ENCODE measurements around the gene CLRN1.
"Not testable (repeated sequence)": the region's sequence is repeated elsewhere in the genome, so short reads cannot be mapped to it uniquely, and the experiment has no call there.

Gene CLRN1

DNA sequence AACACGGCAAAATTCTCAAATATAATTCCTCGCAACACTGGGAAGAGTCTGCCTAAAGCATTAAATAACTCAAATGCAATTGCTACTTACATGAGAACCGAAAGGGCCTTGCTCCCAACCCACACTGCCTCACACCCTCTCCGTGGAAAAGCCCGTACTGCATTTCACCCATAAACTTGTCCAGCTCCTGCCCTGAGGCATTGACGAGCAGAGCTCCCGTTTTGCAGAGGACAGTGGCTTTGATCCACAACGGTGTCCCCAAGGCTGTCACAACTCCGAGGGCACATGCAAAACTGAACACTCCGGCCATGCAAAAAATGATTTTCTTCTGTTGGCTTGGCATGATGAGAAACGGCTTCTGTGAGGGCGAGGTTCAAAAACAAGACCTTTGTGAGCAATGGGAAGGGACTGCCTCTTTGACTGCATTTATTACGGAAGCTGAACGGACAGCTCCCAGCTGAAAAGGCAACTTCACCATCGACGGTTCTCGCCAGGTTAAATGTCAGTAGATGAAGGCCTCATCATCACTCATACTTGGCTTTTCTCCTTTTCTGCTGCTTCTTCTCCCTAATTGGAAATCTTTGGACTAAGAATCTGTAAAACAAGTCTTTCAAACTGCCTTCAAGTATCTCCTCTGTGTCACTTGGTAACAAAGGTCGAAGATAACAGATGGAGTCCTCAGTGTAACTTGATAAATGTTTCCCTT, at the start of gene CLRN1:
Gene CLRN1, minus strand, starts transcription at position 362 of the 706 bp plus-strand sequence. Its CDS starts 19 bp downstream, at position 343.
- DNase-seq (ENCODE audit: low read depth, low spot score) = no peak

DNA sequence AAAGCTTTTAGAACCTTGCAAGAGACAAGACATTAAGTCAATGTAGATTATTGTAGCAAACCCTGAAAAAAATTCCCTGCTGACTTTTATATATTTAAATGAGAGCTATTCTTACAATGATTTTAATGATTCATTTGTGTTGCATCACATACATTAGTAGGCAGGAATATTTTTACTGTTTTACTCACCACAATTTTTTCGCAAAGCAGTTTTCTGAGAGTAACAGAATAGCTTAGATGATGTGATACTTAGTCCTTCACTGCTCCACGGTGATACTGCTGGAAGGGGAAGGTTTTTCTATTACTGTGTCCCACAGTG, 43.9 kb upstream of the CLRN1 start:
- no peak for DNase-seq (ENCODE audit: low read depth, low spot score)

DNA sequence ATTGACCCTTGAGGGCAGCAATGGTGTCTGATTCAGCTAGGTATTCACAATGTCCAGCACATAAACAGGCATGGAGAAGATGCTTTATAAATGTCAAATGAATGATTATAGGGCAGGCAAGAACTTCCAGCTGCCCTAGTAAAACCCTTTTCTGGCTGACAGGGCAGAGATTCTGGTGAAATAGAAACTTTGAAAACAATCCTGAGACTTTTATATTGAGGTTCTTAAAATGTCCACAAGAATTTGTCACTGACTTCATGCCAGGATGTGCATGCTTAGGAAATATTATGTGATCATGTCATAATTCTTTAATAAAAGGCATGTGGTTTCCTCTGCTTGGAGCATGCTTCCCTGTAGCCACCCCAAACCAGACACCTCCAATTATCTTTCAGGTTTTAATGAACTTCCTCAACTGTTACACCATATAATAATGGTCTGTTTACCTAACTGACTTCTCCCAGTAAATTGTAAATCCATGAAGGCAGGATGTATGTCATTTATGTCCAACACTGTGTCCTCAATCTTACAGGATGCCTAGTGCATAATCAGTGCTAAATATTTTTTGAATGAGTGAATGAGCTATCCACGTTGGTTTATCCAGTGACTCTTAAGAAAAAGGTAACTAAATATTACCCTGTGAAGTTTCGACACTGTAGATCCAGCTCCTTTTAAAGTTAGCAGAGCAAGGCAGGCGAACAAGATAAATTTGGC, 43.4 kb upstream of the CLRN1 start:
- no peak for DNase-seq (ENCODE audit: low read depth, low spot score)

DNA sequence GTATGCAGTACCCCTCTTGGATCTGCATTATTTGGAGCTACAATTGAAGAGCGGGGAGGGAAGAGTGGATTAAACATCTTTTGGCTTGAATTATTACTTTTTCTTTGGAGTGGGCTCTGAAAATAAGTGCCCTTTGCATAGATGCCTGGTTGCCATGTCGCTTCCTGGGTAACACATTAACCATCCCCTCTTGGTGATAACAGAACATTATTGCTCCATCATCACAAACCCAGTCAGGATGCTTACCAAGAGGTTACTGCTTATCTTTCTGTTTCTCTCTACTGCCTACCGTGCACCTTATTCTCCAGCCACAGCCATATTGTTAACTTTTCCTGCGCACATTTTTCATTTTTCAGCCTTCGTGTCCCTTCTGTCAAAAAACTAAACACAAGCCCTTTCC, 42.7 kb upstream of the CLRN1 start:
- DNase-seq (ENCODE audit: low read depth, low spot score) = no peak

- DNase-seq (ENCODE audit: low read depth, low spot score) = no peak
Measured at GRCh38 chr3:151014501-151015018, 42.0 kb upstream of the CLRN1 start.

DNA sequence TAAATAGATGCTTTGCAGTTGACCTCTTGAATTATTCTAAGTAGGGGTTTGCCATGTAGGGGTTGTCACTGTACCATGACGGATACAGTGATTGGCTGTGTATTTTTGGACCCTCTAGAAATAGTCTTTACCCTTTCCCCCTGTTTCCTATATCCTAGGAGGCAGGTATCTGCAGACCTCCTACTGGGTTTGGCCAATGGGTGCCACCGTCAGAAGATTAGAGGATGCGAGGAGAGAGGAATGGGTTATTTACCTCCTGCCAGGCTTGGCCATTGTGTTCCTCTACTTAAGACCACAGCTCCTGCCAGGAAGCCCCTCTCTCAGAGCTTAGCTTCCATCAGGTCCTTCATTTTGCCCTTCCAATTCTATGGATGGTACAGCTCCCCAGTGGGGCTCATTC, 40.2 kb upstream of the CLRN1 start:
- DNase-seq (ENCODE audit: low read depth, low spot score) = no peak

DNA sequence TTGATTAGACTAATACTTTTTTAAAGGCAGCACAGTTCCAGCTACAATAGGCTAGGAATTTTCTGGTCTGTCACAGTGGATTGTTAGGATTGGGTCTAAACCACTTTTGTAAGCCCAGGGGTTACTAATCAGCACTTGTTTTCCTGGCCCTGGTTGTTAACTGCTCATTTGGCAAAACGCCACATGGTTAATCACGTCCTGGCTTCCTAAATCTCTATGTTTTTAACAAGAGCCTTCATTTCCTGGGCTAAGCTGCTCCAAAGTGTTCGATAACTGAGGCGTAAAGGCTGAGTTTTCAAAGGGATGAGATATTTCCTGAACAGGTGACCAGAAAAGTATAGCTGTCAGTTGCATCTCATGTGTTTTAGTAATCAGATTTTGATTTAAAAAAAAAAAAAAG, 38.9 kb upstream of the CLRN1 start:
- no peak for DNase-seq (ENCODE audit: low read depth, low spot score)

DNA sequence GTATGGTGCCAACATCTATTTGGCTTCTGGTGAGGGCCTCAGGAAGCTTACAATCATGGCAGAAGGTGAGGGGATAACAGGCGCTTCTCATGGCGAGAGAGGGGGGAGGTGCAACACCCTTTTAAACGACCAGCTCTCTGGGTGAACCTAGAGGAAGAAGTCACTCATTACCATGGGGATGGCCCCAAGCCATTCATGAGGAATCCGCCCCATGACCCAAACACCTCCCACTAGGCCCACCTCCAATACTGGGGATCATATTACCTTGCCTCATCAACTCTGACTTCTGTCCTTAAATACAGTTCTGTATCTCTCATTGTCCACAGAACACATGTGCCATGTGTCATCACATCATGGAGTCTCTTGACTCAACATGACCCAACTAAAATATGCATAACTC, 37.5 kb upstream of the CLRN1 start:
- no peak for DNase-seq (ENCODE audit: low read depth, low spot score)

DNA sequence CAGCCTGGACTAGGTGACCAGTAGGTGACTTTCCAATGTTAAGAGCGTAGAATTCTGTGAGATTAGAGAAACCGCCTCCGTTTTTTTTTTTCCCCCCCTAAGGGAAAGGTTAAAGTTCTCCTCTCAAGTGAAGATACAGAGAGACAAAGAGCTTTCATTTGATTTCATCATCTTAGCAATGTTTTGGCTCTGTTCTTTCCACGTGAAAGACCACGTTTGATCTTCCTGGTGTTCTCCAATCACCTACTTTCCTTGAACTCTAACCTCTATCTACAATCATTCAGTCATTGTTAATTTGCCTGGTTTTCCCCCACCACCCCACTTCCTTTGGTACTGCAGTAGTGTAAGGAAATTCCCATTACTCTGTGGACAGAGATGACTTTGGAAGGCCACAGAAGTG, 36.9 kb upstream of the CLRN1 start:
- DNase-seq (ENCODE audit: low read depth, low spot score) = no peak

DNA sequence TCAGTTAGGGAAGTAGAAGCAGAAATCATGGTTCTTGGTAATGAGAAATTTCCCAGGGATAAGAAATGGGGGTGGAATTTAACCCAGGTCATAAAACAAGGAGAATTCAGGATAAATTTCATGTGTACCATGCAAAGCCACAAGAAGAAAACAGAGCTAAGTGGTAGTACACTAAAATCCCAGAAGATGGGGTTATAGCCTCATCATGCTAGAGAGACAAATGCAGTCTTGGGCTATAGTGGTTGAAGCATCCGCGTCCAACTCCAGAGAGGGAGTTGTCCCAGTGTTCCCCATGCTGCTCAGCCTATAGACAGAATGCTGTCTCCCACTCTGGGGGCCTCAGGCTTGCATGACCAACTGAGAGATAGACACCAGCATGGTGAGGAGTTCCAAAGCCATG, 36.2 kb upstream of the CLRN1 start:
- no peak for DNase-seq (ENCODE audit: low read depth, low spot score)

DNA sequence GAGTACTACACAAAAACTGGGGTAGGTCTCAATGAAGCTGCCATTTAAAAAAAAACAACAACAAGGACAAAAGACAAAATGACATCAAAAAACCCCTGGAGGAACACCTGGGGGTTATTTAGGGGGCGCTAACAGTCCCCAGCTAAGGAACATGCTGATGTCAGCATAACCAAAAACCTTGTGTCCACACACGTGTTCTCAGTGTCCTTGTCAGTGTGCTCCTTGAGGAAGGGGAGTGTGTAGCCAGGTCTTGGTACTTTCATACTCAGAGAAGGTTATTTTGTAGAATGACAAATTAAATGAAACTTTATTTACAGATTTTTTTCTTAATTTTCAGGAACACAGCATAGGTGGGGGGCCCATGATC, 31.2 kb upstream of the CLRN1 start:
- DNase-seq (ENCODE audit: low read depth, low spot score) = no peak

GRCh38 chr3:151003029-151003767, 30.7 kb upstream of the CLRN1 start:
- DNase-seq (ENCODE audit: low read depth, low spot score) = no peak

DNA sequence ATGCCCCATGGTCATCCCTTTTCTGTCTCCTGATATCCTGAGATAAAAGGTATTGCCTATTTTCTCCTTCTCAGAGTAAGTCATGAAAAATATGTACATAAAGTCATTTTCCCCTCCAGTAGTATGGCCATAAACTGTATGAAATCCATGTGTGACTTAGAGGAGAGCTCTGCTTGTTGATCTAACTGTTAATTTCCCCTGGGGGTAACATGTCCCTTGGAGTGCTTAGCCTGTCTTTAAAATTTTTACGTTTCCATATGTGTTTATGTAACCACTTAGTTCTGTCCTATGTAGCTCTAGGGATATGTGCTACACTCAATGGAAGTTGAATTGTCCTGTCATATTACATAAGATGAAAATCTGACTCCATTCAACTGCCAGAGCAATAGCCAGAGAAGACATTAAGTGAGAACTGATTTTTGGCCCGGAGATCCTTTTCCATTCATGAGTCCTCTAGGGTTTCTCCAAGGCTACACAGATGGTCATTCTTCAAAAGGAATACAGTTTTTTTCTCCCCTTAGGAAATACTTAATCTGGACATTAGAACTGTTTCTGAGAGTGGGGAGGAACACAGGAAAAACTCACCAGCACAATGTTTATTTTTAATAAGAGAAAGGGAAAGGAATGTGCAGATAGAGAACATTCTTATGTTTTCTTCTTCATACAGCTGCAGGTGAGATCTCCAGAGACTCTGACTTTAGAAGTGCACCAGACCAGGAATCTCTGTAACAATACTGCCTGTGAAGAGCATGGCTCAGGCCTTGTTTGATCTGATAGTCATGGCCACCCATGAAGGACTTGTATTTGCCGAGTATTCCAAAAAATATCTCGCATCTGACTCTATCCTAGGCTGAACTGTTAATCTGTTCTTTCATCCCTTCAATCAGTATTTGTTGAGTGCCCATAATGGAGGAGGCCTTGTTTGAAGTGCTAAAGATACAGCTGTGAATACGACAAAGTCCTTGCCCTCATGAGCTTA, 29.8 kb upstream of the CLRN1 start:
- no peak for DNase-seq (ENCODE audit: low read depth, low spot score)

- DNase-seq (ENCODE audit: low read depth, low spot score) = no peak
Measured at GRCh38 chr3:150998996-150999395, 26.5 kb upstream of the CLRN1 start.

DNA sequence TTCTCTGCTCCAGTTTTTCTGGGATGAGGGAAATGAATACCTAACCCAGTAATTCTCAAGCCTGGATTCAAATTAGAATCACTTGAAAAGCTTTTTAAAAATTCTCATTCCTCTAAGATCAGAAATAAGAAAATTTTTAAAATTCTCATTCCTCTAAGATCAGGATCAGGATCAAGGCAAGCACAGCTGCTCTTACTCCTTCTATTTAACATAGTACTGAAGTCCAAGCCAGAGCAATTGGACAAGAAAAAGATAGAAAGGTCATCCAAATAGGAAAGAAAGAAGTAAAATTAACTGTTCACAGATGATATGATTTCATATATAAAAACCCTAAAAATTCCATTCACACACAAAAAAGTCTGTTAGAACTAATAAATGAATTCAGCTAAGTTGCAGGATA, 24.2 kb upstream of the CLRN1 start:
- DNase-seq (ENCODE audit: low read depth, low spot score) = no peak

DNA sequence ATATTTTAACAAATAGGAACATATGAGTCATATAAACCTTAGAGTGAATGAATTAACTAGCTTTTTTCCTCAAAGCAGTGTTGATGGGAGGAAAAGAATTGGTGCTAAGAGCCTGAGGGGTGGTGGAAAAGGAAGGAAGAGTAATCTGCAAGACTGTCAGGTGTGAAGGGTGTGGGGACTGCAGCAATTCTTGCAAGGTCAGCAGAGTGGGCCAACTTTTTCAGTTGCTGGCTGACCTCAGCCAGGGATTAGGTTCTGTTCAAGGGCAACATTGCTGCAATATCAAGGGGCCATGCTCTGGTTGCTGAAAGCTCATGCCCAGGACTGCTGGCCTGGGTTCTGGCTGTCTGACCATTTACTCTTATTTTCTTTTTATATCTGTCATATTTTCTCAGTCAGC, 23.0 kb upstream of the CLRN1 start:
- DNase-seq (ENCODE audit: low read depth, low spot score) = no peak

DNA sequence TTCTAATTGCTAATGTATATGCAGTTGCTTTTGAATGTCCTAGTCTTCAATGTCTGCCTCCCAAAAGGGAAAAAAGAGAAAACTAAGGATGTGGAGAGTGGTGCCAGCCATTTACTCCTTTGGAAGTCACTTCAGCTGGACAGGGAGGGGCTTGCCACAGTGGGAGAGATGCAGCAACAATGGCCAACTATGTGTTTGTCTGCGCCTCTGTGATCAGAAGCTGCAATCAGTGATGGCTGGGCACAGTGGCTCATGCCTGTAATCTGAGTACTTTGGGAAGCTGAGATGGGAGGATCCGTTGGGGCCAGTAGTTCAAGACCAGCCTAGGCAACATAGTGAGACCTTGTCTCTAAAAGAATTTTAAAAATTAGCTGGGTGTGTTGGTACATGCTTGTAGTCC, 16.7 kb upstream of the CLRN1 start:
- no peak for DNase-seq (ENCODE audit: low read depth, low spot score)

DNA sequence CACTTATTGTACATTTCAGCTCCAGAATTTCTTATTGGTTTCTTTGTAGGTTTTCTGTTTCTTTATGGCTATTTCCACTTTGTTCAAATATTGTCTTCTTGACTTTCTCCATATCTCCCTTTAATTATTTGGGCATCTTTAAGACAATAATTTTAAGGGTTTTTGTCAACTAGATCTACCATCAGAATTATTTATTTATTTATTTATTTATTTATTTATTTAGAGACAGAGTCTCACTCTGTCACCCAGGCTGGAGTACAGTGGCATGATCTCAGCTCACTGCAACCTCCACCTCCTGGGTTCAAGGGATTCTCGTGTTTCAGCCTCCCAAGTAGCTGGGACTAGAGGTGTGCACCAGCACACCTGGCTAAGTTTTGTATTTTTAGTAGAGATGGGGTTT, 15.9 kb upstream of the CLRN1 start:
- not testable (repeated sequence) for DNase-seq (ENCODE audit: low read depth, low spot score)

DNA sequence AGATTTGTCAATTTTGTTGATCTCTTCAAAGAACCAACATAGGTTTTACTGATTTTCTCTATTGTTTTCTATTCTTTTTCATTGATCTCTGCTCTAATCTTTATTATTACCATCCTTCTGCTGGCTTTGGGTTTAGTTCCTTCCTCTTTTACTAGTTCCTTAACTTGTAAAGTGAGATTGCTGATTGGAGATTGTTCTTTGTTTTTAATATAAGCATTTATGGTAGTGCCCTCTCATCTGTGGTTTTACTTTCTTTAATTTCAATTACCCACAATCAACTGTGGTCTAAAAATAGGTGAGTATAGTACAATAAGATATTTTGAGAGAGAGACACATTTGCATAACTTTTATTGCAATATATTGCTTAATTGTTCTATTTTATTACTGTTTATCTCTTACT, 13.2 kb upstream of the CLRN1 start:
- DNase-seq (ENCODE audit: low read depth, low spot score) = no peak

GRCh38 chr3:150984066-150984465, 11.5 kb upstream of the CLRN1 start:
- DNase-seq (ENCODE audit: low read depth, low spot score) = no peak

- DNase-seq (ENCODE audit: low read depth, low spot score) = no peak
Measured at GRCh38 chr3:150978566-150979148, 6.1 kb upstream of the CLRN1 start.

Measured in activated naive CD8-positive, alpha-beta T cell treated with anti-CD3 and anti-CD28 coated beads, Interleukin-2, amount 50 U/mL, for 16 hours (primary cell).